HepG2 (cell line): ENCODE measurements around the gene OSBPL2. TPM values are rescaled to one million over a fixed set of nuclear protein-coding genes. Genes with fewer than 3 reads are reported as not detected.

Experiments
- ATF1 ChIP-seq: IDR thresholded peaks from 2 replicates; pipeline ENCODE4 v1.6.1; 2016; ENCODE audit warnings: mild to moderate bottlenecking, control low read depth
- CSRNP2 ChIP-seq: sonication (generic); formaldehyde crosslinking; conservative IDR thresholded peaks from 2 replicates; pipeline ENCODE4 v1.8.0; 2022; ENCODE audit warnings: low read depth, missing genetic modification reagents
- KDM4B ChIP-seq: sonication (generic); formaldehyde crosslinking; IDR thresholded peaks from 2 replicates; pipeline ENCODE4 v1.4.0; 2020; ENCODE audit warnings: missing genetic modification reagents
- NFAT5 ChIP-seq: sonication (generic); formaldehyde crosslinking; IDR thresholded peaks from 2 replicates; pipeline ENCODE4 v1.4.0; 2020; ENCODE audit warnings: missing genetic modification reagents
- NFRKB ChIP-seq: fragments of 450-650 bp; IDR thresholded peaks from 2 replicates; pipeline ENCODE4 v1.6.1; 2017
- PHB2 ChIP-seq: fragments of 450-650 bp; IDR thresholded peaks from 2 replicates; pipeline ENCODE4 v1.6.1; 2018; ENCODE audit not compliant: partially characterized antibody
- RARG ChIP-seq: sonication (generic); formaldehyde crosslinking; IDR thresholded peaks from 2 replicates; pipeline ENCODE4 v1.4.0; 2020; ENCODE audit warnings: low read depth, mild to moderate bottlenecking, missing genetic modification reagents
- REPIN1 ChIP-seq: sonication (generic); formaldehyde crosslinking; IDR thresholded peaks from 2 replicates; pipeline ENCODE4 v1.8.0; 2022; ENCODE audit warnings: missing genetic modification reagents, low read depth, mild to moderate bottlenecking, borderline replicate concordance
- SP1 ChIP-seq, 2 experiments: fragments of 450-650 bp in 1 of 2; sonication (generic) in 1 of 2; formaldehyde crosslinking in 1 of 2; IDR thresholded peaks; 2 replicates each; pipeline versions ENCODE4 v1.4.0 to v1.6.1; 2016 to 2020; ENCODE audit warnings: missing genetic modification reagents in 1 of 2
- XBP1 ChIP-seq: sonication (generic); formaldehyde crosslinking; IDR thresholded peaks from 2 replicates; pipeline ENCODE4 v1.5.0; 2020; ENCODE audit warnings: missing genetic modification reagents
- ZNF17 ChIP-seq: sonication (generic); formaldehyde crosslinking; IDR thresholded peaks from 2 replicates; pipeline ENCODE4 v1.5.0; 2020; ENCODE audit warnings: mild to moderate bottlenecking, missing genetic modification reagents
- ZNF205 ChIP-seq: IDR thresholded peaks from 2 replicates; pipeline ENCODE4 v1.6.1; 2018; ENCODE audit warnings: missing biosample characterization, missing genetic modification reagents
- ZNF234 ChIP-seq: sonication (generic); formaldehyde crosslinking; conservative IDR thresholded peaks from 2 replicates; pipeline ENCODE4 v1.5.1; 2020; ENCODE audit warnings: mild to moderate bottlenecking, missing genetic modification reagents
- ZNF276 ChIP-seq: sonication (generic); formaldehyde crosslinking; IDR thresholded peaks from 2 replicates; pipeline ENCODE4 v1.4.0; 2020; ENCODE audit warnings: mild to moderate bottlenecking, low read depth, missing genetic modification reagents
- ZNF317 ChIP-seq: sonication (generic); formaldehyde crosslinking; IDR thresholded peaks from 2 replicates; pipeline ENCODE4 v1.5.0; 2020; ENCODE audit warnings: mild to moderate bottlenecking, missing genetic modification reagents
- ZNF337 ChIP-seq: sonication (generic); formaldehyde crosslinking; IDR thresholded peaks from 2 replicates; pipeline ENCODE4 v1.5.1; 2020; ENCODE audit warnings: missing genetic modification reagents, low read depth, mild to moderate bottlenecking, borderline replicate concordance
- ZNF710 ChIP-seq: sonication (generic); formaldehyde crosslinking; IDR thresholded peaks from 2 replicates; pipeline ENCODE4 v1.5.0; 2020; ENCODE audit warnings: mild to moderate bottlenecking, missing genetic modification reagents, borderline replicate concordance
- polyA plus RNA-seq, 8 experiments: library from polyadenylated mRNA; depleted of rRNA in 3 of 8; stranded (reverse) in 7 of 8; unstranded in 1 of 8; fragments of >200 nt; fragmentation: Illumina TruSeq in 4 of 8; extraction: Trizol in 4 of 8; gene quantifications; 2 replicates each; pipeline versions ENCODE4 v1.2.1 to v1.2.3, GENCODE V29; 2011 to 2016; ENCODE audit warnings: low read depth in 4 of 8, missing spikeins in 1 of 8, mixed read lengths in 1 of 8; ENCODE audit not compliant: insufficient read depth in 1 of 8
- total RNA-seq, 5 experiments: library from RNA; depleted of rRNA; stranded (reverse); fragments of >200 nt; fragmentation: Illumina TruSeq; extraction: Trizol; gene quantifications; 2 replicates each; pipeline ENCODE4 v1.2.3, GENCODE V29; 2016; ENCODE audit warnings: low read depth in 1 of 5

The OSBPL2 gene
- total and polyA plus RNA-seq, 2 of the 13 experiments (the other 11 are each of a cell fraction or from before 2014, with no cell fraction given), result 18.5 to 37.4 TPM

GRCh38 chr20:62217913-62218773 is 20.2 kb upstream of the OSBPL2 start (continued):
- TF ChIP-seq ZNF205, result no peak
- no peak for TF ChIP-seq ATF1
- no peak for TF ChIP-seq REPIN1 (CRISPR knock-in tag)
- TF ChIP-seq XBP1 (CRISPR knock-in tag), result no peak
- no peak for TF ChIP-seq CSRNP2 (CRISPR knock-in tag)
- 0 out of 2 replicates have a peak, but pooled peaks have one; percentile 9 for TF ChIP-seq NFAT5 (CRISPR knock-in tag)
- TF ChIP-seq NFRKB, result no peak
- no peak for TF ChIP-seq ZNF317 (CRISPR knock-in tag)
- no peak for TF ChIP-seq SP1 (IDR thresholded peaks at IDR 0.05)
- TF ChIP-seq SP1 (CRISPR knock-in tag; IDR thresholded peaks at IDR 0.05), result no peak
- no peak for TF ChIP-seq RARG
- no peak for TF ChIP-seq ZNF337
- TF ChIP-seq KDM4B (CRISPR knock-in tag), result no peak
- TF ChIP-seq ZNF234 (CRISPR knock-in tag), result no peak
- no peak for TF ChIP-seq ZNF276 (CRISPR knock-in tag)
- TF ChIP-seq ZNF17 (CRISPR knock-in tag), result no peak
- TF ChIP-seq PHB2, result no peak
- TF ChIP-seq ZNF710 (CRISPR knock-in tag), result no peak
